B cell (primary cell): Measurements from ENCODE around the gene MPZL2.

Source experiments
- EZH2 ChIP-seq: IDR thresholded peaks from 2 replicates; pipeline ENCODE4 v1.6.1; 2012; ENCODE audit warnings: borderline replicate concordance, low read depth, mild to moderate bottlenecking, moderate library complexity, low read length; ENCODE audit not compliant: insufficient read depth, poor library complexity, severe bottlenecking
- TF ChIP-seq, protein P1 (sequence below): fragments of 200-600 bp; IDR thresholded peaks from one replicate; pipeline ENCODE4 v1.8.0; 2022; ENCODE audit warnings: antibody characterized with exemption, mild to moderate bottlenecking

DNA sequence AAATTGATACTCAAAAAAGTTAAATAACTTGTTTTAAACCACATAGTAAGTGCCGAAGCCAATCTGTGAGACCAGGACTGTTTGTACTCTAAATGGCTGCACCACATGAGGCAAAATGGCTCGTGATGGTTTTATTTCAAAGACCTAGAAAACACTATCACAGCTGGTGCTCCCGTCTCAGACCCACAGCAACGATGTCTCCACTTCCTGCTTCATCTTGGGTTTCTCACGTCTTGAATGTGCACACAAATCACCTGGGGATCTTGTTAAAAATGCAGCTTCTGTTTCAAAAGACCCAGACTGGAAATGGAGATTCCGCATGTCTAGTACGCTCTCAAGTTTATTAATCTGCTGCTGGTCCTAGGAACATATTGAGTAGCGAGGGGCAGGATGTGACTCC is 41.6 kb upstream of the MPZL2 start:
- TF ChIP-seq, protein P1, sequence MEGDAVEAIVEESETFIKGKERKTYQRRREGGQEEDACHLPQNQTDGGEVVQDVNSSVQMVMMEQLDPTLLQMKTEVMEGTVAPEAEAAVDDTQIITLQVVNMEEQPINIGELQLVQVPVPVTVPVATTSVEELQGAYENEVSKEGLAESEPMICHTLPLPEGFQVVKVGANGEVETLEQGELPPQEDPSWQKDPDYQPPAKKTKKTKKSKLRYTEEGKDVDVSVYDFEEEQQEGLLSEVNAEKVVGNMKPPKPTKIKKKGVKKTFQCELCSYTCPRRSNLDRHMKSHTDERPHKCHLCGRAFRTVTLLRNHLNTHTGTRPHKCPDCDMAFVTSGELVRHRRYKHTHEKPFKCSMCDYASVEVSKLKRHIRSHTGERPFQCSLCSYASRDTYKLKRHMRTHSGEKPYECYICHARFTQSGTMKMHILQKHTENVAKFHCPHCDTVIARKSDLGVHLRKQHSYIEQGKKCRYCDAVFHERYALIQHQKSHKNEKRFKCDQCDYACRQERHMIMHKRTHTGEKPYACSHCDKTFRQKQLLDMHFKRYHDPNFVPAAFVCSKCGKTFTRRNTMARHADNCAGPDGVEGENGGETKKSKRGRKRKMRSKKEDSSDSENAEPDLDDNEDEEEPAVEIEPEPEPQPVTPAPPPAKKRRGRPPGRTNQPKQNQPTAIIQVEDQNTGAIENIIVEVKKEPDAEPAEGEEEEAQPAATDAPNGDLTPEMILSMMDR = no peak
- no peak for TF ChIP-seq EZH2
